HG03378 (cell line): ENCODE data around the gene PEAK1.
A peak's percentile ranks its signal among the peaks of the same experiment; 100 is the strongest.
"Not testable (repeated sequence)": the region's sequence is repeated elsewhere in the genome, so short reads cannot be mapped to it uniquely, and the experiment has no call there.

Source experiments
- ATAC-seq: cut with Tn5 transposase; IDR thresholded peaks from one replicate; pipeline ENCODE4 v1.9.1; 2021; ENCODE audit warnings: mild to moderate bottlenecking, moderate library complexity; ENCODE audit not compliant: unreplicated experiment

The PEAK1 gene

GRCh38 chr15:77243135-77243534 is 176.8 kb downstream of the PEAK1 start:
- no peak for ATAC-seq

- no peak for ATAC-seq
These were observed 179.9 kb downstream of the PEAK1 start for GRCh38 chr15:77239882-77240608.

GRCh38 chr15:77235566-77235965 is 184.3 kb downstream of the PEAK1 start:
- no peak for ATAC-seq

- no peak for ATAC-seq
These were observed 191.1 kb downstream of the PEAK1 start for GRCh38 chr15:77228828-77229227.

- no peak for ATAC-seq
These were observed 193.3 kb downstream of the PEAK1 start for GRCh38 chr15:77226652-77227051.

- ATAC-seq = no peak
These were observed 194.3 kb downstream of the PEAK1 start for GRCh38 chr15:77225646-77226045.

GRCh38 chr15:77225088-77225487 is 194.8 kb downstream of the PEAK1 start:
- no peak for ATAC-seq

GRCh38 chr15:77224352-77224751 is 195.6 kb downstream of the PEAK1 start:
- no peak for ATAC-seq

- no peak for ATAC-seq
These were observed 198.2 kb downstream of the PEAK1 start for GRCh38 chr15:77221708-77222107.

- ATAC-seq = no peak
These were observed 198.7 kb downstream of the PEAK1 start for GRCh38 chr15:77221174-77221573.

- no peak for ATAC-seq
These were observed 200.1 kb downstream of the PEAK1 start for GRCh38 chr15:77219841-77220240.

- no peak for ATAC-seq
These were observed 210.7 kb downstream of the PEAK1 start for GRCh38 chr15:77209221-77209620.

GRCh38 chr15:77208241-77208640 is 211.7 kb downstream of the PEAK1 start:
- no peak for ATAC-seq

GRCh38 chr15:77201665-77202064 is 218.2 kb downstream of the PEAK1 start:
- ATAC-seq = no peak

- no peak for ATAC-seq
These were observed 223.5 kb downstream of the PEAK1 start for GRCh38 chr15:77196381-77196780.

- ATAC-seq = no peak
These were observed 224.3 kb downstream of the PEAK1 start for GRCh38 chr15:77195586-77195985.

GRCh38 chr15:77192451-77192850 is 227.5 kb downstream of the PEAK1 start:
- no peak for ATAC-seq

- no peak for ATAC-seq
These were observed 228.6 kb downstream of the PEAK1 start for GRCh38 chr15:77191230-77191834.

GRCh38 chr15:77187751-77188464 is 232.0 kb downstream of the PEAK1 start:
- peak; percentile 46 for ATAC-seq

- no peak for ATAC-seq
These were observed 233.3 kb downstream of the PEAK1 start for GRCh38 chr15:77186594-77187011.

GRCh38 chr15:77185242-77185785 is 234.6 kb downstream of the PEAK1 start:
- ATAC-seq = no peak

GRCh38 chr15:77184352-77184751 is 235.6 kb downstream of the PEAK1 start:
- ATAC-seq = not testable (repeated sequence)
